SK-N-SH (cell line): ENCODE results near the gene KCNK18. TPM values are rescaled to one million over a fixed set of nuclear protein-coding genes. Genes with fewer than 3 reads are reported as not detected.
A peak's percentile ranks its signal among the peaks of the same experiment; 100 is the strongest.
"Not testable (repeated sequence)": the region's sequence is repeated elsewhere in the genome, so short reads cannot be mapped to it uniquely, and the experiment has no call there.

Source experiments
- CTCF ChIA-PET: fragments of 300-600, 350-600 bp; formaldehyde crosslinking; extraction: SDS; loops from one replicate; lab custom pipeline; 2021; lab: Yijun Ruan, JAX
- POLR2A ChIA-PET: fragments of 350-600 bp; sonication (Branson Sonifier 250); formaldehyde crosslinking; extraction: SDS; loops from one replicate; lab custom pipeline; 2020; ENCODE audit warnings: antibody characterized with exemption, inconsistent platforms; lab: Yijun Ruan, JAX
- DNase-seq: peaks from one replicate; pipeline ENCODE4 v3.0.0; 2012
- H2AFZ ChIP-seq: fragments of 200-600 bp; sonication (generic); 2 replicates; pipeline ENCODE4 v1.8.1; 2016; ENCODE audit warnings: antibody characterized with exemption, mild to moderate bottlenecking, low read depth
- H3F3A ChIP-seq: fragments of 200-600 bp; sonication (generic); replicated peaks from 2 replicates; pipeline ENCODE3; 2016; ENCODE audit warnings: antibody characterized with exemption, mild to moderate bottlenecking; ENCODE audit not compliant: insufficient read depth
- H3K27ac ChIP-seq, 2 experiments: fragments of 200-500 bp in 1 of 2; fragments of 200-600 bp in 1 of 2; sonication (Bioruptor generic) in 1 of 2; sonication (generic), shearing (Covaris generic) in 1 of 2; 2 replicates each; pipeline versions ENCODE4 v1.5.1 to v1.6.1; 2014 to 2016; ENCODE audit warnings: low read depth in 2 of 2, inconsistent platforms in 1 of 2, low read length in 1 of 2, mild to moderate bottlenecking in 1 of 2, mixed read lengths in 1 of 2
- H3K27me3 ChIP-seq: fragments of 200-600 bp; sonication (generic), shearing (Covaris generic); 2 replicates; pipeline ENCODE4 v1.6.1; 2016; ENCODE audit warnings: mixed run types; ENCODE audit not compliant: insufficient read depth
- H3K36me3 ChIP-seq, 2 experiments: fragments of 200-500 bp in 1 of 2; fragments of 200-600 bp in 1 of 2; sonication (Bioruptor generic) in 1 of 2; sonication (generic) in 1 of 2; replicated peaks in 1 of 2; 2 replicates each; pipeline versions ENCODE3 to v1.5.1; 2014 to 2016; ENCODE audit warnings: low read length in 1 of 2, mild to moderate bottlenecking in 1 of 2; ENCODE audit not compliant: insufficient read depth in 2 of 2, control insufficient read depth in 1 of 2
- H3K4me1 ChIP-seq, 2 experiments: fragments of 200-500 bp in 1 of 2; fragments of 200-600 bp in 1 of 2; sonication (Bioruptor generic) in 1 of 2; sonication (generic), shearing (Covaris generic) in 1 of 2; 2 replicates each; pipeline versions ENCODE4 v1.5.1 to v1.6.1; 2014 to 2016; ENCODE audit warnings: low read depth in 1 of 2, low read length in 1 of 2, mixed run types in 1 of 2; ENCODE audit not compliant: insufficient read depth in 2 of 2, control insufficient read depth in 1 of 2
- H3K4me2 ChIP-seq: fragments of 200-600 bp; sonication (generic), shearing (Covaris generic); 2 replicates; pipeline ENCODE4 v1.6.1; 2017; ENCODE audit warnings: mixed run types
- H3K4me3 ChIP-seq, 2 experiments: fragments of 200-500 bp in 1 of 2; fragments of 200-600 bp in 1 of 2; sonication (Bioruptor generic) in 1 of 2; sonication (generic), shearing (Covaris generic) in 1 of 2; 2 replicates each; pipeline versions ENCODE4 v1.5.1 to v1.8.1; 2014 to 2016; ENCODE audit warnings: low read depth in 2 of 2, inconsistent platforms in 1 of 2, low read length in 1 of 2, mild to moderate bottlenecking in 1 of 2, mixed read lengths in 1 of 2, moderate library complexity in 1 of 2
- H3K79me2 ChIP-seq: fragments of 200-600 bp; sonication (generic); 2 replicates; pipeline ENCODE4 v1.8.1; 2017; ENCODE audit warnings: mild to moderate bottlenecking; ENCODE audit not compliant: insufficient read depth
- H3K9ac ChIP-seq: fragments of 200-600 bp; sonication (generic); 2 replicates; pipeline ENCODE4 v1.6.1; 2017; ENCODE audit warnings: mixed run types
- H3K9me2 ChIP-seq: fragments of 200-600 bp; sonication (generic); 2 replicates; pipeline ENCODE4 v1.6.1; 2017; ENCODE audit warnings: mixed run types
- H3K9me3 ChIP-seq: fragments of 200-600 bp; sonication (generic); 2 replicates; pipeline ENCODE4 v1.6.1; 2017; ENCODE audit warnings: mixed run types, mild to moderate bottlenecking, moderate library complexity
- H4K20me1 ChIP-seq: fragments of 200-600 bp; sonication (generic); 2 replicates; pipeline ENCODE4 v1.6.1; 2017; ENCODE audit warnings: mild to moderate bottlenecking, mixed run types; ENCODE audit not compliant: insufficient read depth
- CHD2 ChIP-seq: fragments of 150-350 bp; IDR thresholded peaks from 2 replicates; pipeline ENCODE4 v1.6.1; 2018; ENCODE audit warnings: low read length; ENCODE audit not compliant: partially characterized antibody
- ELF1 ChIP-seq: IDR thresholded peaks from 2 replicates; pipeline ENCODE4 v1.4.0; 2012
- EP300 ChIP-seq, 2 experiments: IDR thresholded peaks; 2 replicates each; pipeline versions ENCODE4 v1.4.0 to v1.6.1; 2012; ENCODE audit warnings: borderline replicate concordance in 1 of 2, low read depth in 1 of 2, low read length in 1 of 2
- GATA2 ChIP-seq: sonication (generic); formaldehyde crosslinking; IDR thresholded peaks from 2 replicates; pipeline ENCODE4 v1.5.0; 2020; ENCODE audit warnings: mild to moderate bottlenecking, missing genetic modification reagents
- MAX ChIP-seq: IDR thresholded peaks from 2 replicates; pipeline ENCODE4 v1.4.0; 2012; ENCODE audit warnings: low read depth
- MXI1 ChIP-seq: IDR thresholded peaks from 2 replicates; pipeline ENCODE4 v1.6.1; 2012; ENCODE audit warnings: mild to moderate bottlenecking, low read depth, low read length, improper control_type of control experiment
- NFIC ChIP-seq: IDR thresholded peaks from 2 replicates; pipeline ENCODE4 v1.4.0; 2012; ENCODE audit warnings: borderline replicate concordance
- NRF1 ChIP-seq: IDR thresholded peaks from 2 replicates; pipeline ENCODE4 v1.6.1; 2012; ENCODE audit warnings: low read depth, mild to moderate bottlenecking, low read length
- PBX3 ChIP-seq: IDR thresholded peaks from 2 replicates; pipeline ENCODE4; 2012
- RAD21 ChIP-seq: IDR thresholded peaks from 2 replicates; pipeline ENCODE4 v1.6.1; 2012; ENCODE audit warnings: mild to moderate bottlenecking, low read length
- RCOR1 ChIP-seq: fragments of 150-350 bp; IDR thresholded peaks from 2 replicates; pipeline ENCODE4 v1.6.1; 2017; ENCODE audit warnings: antibody characterized with exemption, low read length
- TAF1 ChIP-seq: IDR thresholded peaks from 2 replicates; pipeline ENCODE4 v1.6.1; 2012; ENCODE audit warnings: low read depth, mild to moderate bottlenecking, low read length, moderate library complexity, borderline replicate concordance
- TCF12 ChIP-seq: IDR thresholded peaks from 2 replicates; pipeline ENCODE4 v1.4.0; 2012
- TEAD4 ChIP-seq: IDR thresholded peaks from 2 replicates; pipeline ENCODE4 v1.4.0; 2012; ENCODE audit warnings: mild to moderate bottlenecking, borderline replicate concordance; ENCODE audit not compliant: insufficient read depth
- WGBS: methylation state at CpG from one replicate; pipeline ENCODE4 v1.1.6; 2017; ENCODE audit warnings: low lambda C conversion rate; 5-methylcytosine and 5-hydroxymethylcytosine counted together
- polyA plus RNA-seq, 3 experiments: library from polyadenylated mRNA; depleted of rRNA; stranded (reverse); fragments of >200 nt; gene quantifications; 2 replicates each; pipeline ENCODE4 v1.2.3, GENCODE V29; 2012
- TF ChIP-seq, protein P1 (sequence below): IDR thresholded peaks from 2 replicates; pipeline ENCODE4 v1.6.1; 2012; ENCODE audit warnings: mild to moderate bottlenecking, low read depth, low read length, moderate library complexity
- TF ChIP-seq, protein P2 (sequence below): IDR thresholded peaks from 2 replicates; pipeline ENCODE4 v1.4.0; 2012; ENCODE audit warnings: low read depth, borderline replicate concordance

Gene KCNK18
- polyA plus RNA-seq, 1 of the 3 experiments (the other 2 are of a cell fraction): not detected

DNA sequence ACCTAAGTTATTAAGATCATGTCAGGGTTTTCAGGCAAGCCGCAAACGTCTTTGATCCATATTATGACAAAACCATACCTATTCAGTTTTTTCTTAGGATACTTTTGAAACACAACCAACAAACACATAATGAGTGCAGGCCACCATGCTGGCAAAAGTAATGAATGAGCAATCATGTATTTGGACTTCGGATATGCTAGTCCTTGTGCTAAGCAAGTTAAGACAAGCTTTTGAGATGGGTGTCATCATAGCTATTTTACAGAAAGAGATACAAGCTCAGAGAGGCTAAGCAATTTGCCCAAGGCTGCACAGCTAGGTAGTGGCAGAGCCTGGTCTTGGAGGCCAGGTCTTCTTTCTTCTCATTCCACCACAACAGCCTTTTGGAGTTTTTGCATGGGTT, 12.5 kb upstream of the KCNK18 start:
- Histone ChIP-seq H3K27ac (no peak overlapping the region), H3K9me3 (no peaks in the 10 kb centered on the region), H2AFZ (no peak overlapping the region), H4K20me1 (no peaks in the 10 kb centered on the region), H3K79me2 (no peaks in the 10 kb centered on the region), H3K27me3 (no peaks in the 10 kb centered on the region), H3F3A (no peaks in the 10 kb centered on the region), H3K9ac (no peak overlapping the region), H3K4me1 (no peaks in the 10 kb centered on the region), H3K36me3 (no peaks in the 10 kb centered on the region), H3K4me3 (no peak overlapping the region), H3K9me2 (no peaks in the 10 kb centered on the region), H3K4me2 (no peak overlapping the region)
- DNase-seq: no peak
- WGBS: 74% methylated on average over 3 of the region's 3 CpGs
- POLR2A ChIA-PET: no interaction called here
- CTCF ChIA-PET: interaction anchor here (1.8 to 3.2 kb wide), 5 partner anchors 10 to 387 kb away, joined by 5 to 16 read pairs (median 11); no protein-coding TSS in a partner anchor
- TF ChIP-seq, protein P1, sequence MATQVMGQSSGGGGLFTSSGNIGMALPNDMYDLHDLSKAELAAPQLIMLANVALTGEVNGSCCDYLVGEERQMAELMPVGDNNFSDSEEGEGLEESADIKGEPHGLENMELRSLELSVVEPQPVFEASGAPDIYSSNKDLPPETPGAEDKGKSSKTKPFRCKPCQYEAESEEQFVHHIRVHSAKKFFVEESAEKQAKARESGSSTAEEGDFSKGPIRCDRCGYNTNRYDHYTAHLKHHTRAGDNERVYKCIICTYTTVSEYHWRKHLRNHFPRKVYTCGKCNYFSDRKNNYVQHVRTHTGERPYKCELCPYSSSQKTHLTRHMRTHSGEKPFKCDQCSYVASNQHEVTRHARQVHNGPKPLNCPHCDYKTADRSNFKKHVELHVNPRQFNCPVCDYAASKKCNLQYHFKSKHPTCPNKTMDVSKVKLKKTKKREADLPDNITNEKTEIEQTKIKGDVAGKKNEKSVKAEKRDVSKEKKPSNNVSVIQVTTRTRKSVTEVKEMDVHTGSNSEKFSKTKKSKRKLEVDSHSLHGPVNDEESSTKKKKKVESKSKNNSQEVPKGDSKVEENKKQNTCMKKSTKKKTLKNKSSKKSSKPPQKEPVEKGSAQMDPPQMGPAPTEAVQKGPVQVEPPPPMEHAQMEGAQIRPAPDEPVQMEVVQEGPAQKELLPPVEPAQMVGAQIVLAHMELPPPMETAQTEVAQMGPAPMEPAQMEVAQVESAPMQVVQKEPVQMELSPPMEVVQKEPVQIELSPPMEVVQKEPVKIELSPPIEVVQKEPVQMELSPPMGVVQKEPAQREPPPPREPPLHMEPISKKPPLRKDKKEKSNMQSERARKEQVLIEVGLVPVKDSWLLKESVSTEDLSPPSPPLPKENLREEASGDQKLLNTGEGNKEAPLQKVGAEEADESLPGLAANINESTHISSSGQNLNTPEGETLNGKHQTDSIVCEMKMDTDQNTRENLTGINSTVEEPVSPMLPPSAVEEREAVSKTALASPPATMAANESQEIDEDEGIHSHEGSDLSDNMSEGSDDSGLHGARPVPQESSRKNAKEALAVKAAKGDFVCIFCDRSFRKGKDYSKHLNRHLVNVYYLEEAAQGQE: no peak
- TF ChIP-seq TEAD4 (no peak), TAF1 (no peak), RAD21 (no peak)

- H3K4me1 ChIP-seq, H3K27me3 ChIP-seq, DNase-seq, H2AFZ ChIP-seq, H3K27ac ChIP-seq, H3K9me3 ChIP-seq, H3K36me3 ChIP-seq, H3K4me3 ChIP-seq, POLR2A ChIA-PET, H3K9ac ChIP-seq, H3F3A ChIP-seq, H3K4me2 ChIP-seq, H3K79me2 ChIP-seq, H3K9me2 ChIP-seq, H4K20me1 ChIP-seq: not testable (repeated sequence)
- WGBS: 92% methylated on average over 4 of the region's 4 CpGs
- CTCF ChIA-PET: interaction anchor here (0.6 to 3.1 kb wide), 7 partner anchors 10 to 388 kb away, joined by 3 to 16 read pairs (median 5); no protein-coding TSS in a partner anchor
Measured at GRCh38 chr10:117185817-117186216, 11.5 kb upstream of the KCNK18 start.

DNA sequence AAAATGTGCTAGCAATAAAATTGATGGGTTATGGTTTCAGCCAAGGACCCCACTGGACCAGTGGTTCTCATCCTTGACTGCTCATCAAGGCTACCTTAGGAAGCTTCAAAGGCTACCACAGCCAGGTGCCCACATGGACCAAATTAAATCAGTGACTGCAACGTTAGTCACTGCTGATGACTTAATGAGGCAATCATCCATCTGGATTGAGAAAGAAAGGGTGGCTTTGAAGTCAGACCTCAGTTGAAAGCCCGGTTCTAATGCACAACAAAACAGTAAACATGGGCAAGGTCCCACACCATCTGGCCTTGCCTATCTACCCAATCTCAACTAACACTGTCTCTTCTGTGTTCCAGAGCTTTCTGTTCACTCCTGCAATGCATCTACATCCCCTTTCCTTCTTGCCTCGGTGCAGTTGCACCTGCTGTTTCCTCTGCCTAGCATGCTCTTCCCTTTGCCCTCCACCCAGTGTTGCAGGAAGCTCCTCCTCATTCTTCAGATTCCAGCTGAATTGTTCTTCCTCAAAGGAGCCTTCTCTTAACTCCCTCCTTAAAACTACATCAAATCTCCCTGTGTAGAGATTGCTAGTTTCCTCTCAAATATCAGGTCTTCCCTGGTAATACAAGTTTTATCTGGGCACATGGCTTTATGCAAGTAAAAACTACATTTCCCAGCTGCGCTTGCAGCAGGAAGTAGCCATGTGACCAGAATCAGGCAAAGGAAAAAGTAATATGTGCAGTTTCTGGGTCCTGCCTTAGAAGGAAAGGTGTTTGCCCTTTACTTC, 10.3 kb upstream of the KCNK18 start:
- Histone ChIP-seq H3F3A (no peaks in the 10 kb centered on the region), H3K79me2 (no peaks in the 10 kb centered on the region), H3K9me3 (no peaks in the 10 kb centered on the region), H3K4me2 (no peak overlapping the region), H4K20me1 (no peaks in the 10 kb centered on the region), H3K27ac (no peak overlapping the region), H2AFZ (no peak overlapping the region), H3K9me2 (no peaks in the 10 kb centered on the region), H3K4me3 (no peak overlapping the region), H3K4me1 (no peaks in the 10 kb centered on the region), H3K9ac (no peak overlapping the region), H3K27me3 (no peaks in the 10 kb centered on the region), H3K36me3 (no peaks in the 10 kb centered on the region)
- whole genome bisulfite sequencing: 34% methylated on average over 4 of the region's 4 CpGs
- no peak for DNase-seq
- POLR2A ChIA-PET: no interaction called here
- CTCF ChIA-PET: interaction anchor here (0.8 to 3.1 kb wide), 10 partner anchors 11 to 399 kb away, joined by 3 to 16 read pairs (median 5); no protein-coding TSS in a partner anchor
- TF ChIP-seq PBX3 (no peak), TEAD4 (no peak), ELF1 (0 out of 2 replicates have a peak, but pooled peaks have one; percentile 44), MXI1 (no peak), TCF12 (peak; percentile 52; the same call in 1 of the 2 replicates), CHD2 (no peak), EP300 (IDR thresholded peaks at IDR 0.05; ENCODE audit: borderline replicate concordance in 1 of 2, low read depth in 1 of 2, low read length in 1 of 2) (no peak), RCOR1 (no peak), MAX (no peak), GATA2 (no peak), NRF1 (no peak), NFIC (no peak)
- TF ChIP-seq, protein P2, sequence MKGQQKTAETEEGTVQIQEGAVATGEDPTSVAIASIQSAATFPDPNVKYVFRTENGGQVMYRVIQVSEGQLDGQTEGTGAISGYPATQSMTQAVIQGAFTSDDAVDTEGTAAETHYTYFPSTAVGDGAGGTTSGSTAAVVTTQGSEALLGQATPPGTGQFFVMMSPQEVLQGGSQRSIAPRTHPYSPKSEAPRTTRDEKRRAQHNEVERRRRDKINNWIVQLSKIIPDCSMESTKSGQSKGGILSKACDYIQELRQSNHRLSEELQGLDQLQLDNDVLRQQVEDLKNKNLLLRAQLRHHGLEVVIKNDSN: peak; percentile 82
